Measurements from ENCODE around the gene TCERG1L. TPM values are rescaled to one million over a fixed set of nuclear protein-coding genes. Genes with fewer than 3 reads are reported as not detected.

The TCERG1L gene
- total RNA-seq = under 1 TPM in 1 of 4 donors, not detected in 3; 0.12 TPM

GRCh38 chr10:131311661-131312477 lies at the start of gene TCERG1L:
TCERG1L (minus strand) TSS chr10:131311721; CDS start chr10:131311635, 86 bp downstream.
- no peak for TF ChIP-seq EP300 (IDR thresholded peaks at IDR 0.05)
- no peak for TF ChIP-seq CTCF (IDR thresholded peaks at IDR 0.05)
- no peak for TF ChIP-seq POLR2AphosphoS5 (IDR thresholded peaks at IDR 0.05)
- no peak for TF ChIP-seq POLR2A (IDR thresholded peaks at IDR 0.05)
- H3K36me3 ChIP-seq = no peaks in the 10 kb centered on the region
- no peak for ATAC-seq
- peaks cover 0 to 24% (median 4%) of the 10 kb centered on the region in 3 donors for H3K4me1 ChIP-seq
- no CpG with 5 or more reads among the region's 104 CpGs for WGBS, 2 donors (ENCODE audit: low coverage in 1 of 2)
- H3K9me3 ChIP-seq = peaks cover 0 to 5% (median 0%) of the 10 kb centered on the region in 3 donors
- H3K4me3 ChIP-seq = peak within 1 kb of the TSS in 1 of 2 donors; percentile 39
- H3K27me3 ChIP-seq = peaks cover 95% of the 10 kb centered on the region
- no peak within 1 kb of the TSS for H3K27ac ChIP-seq

- WGBS, 2 donors (ENCODE audit: low coverage in 1 of 2) = 30 to 55% methylated on average over 4 to 10 of the region's 13 CpGs
- ATAC-seq = no peak
- no peak for TF ChIP-seq CTCF (IDR thresholded peaks at IDR 0.05)
- Histone ChIP-seq H3K36me3 (no peaks in the 10 kb centered on the region), H3K27me3 (peaks cover 31% of the 10 kb centered on the region), H3K4me1 (peaks cover 0 to 6% (median 0%) of the 10 kb centered on the region in 3 donors), H3K27ac (no peak overlapping the region), H3K9me3 (peaks cover 0 to 8% (median 0%) of the 10 kb centered on the region in 3 donors), H3K4me3 (no peak overlapping the region)
Observed at GRCh38 chr10:131358741-131359442, 47.4 kb upstream of the TCERG1L start.

GRCh38 chr10:131356442-131356841 lies 44.9 kb upstream of the TCERG1L start:
- Histone ChIP-seq H3K4me1 (no peaks in the 10 kb centered on the region), H3K9me3 (peaks cover 0 to 8% (median 0%) of the 10 kb centered on the region in 3 donors), H3K27ac (no peak overlapping the region), H3K36me3 (no peaks in the 10 kb centered on the region), H3K4me3 (no peak overlapping the region), H3K27me3 (peaks cover 37% of the 10 kb centered on the region)
- WGBS, 2 donors (ENCODE audit: low coverage in 1 of 2) = 77% methylated on average over 7 of the region's 7 CpGs
- no peak for ATAC-seq
- TF ChIP-seq POLR2AphosphoS5 (IDR thresholded peaks at IDR 0.05) (no peak), POLR2A (IDR thresholded peaks at IDR 0.05) (no peak), EP300 (IDR thresholded peaks at IDR 0.05) (no peak), CTCF (IDR thresholded peaks at IDR 0.05) (no peak)

GRCh38 chr10:131355881-131356280 lies 44.4 kb upstream of the TCERG1L start:
- Histone ChIP-seq H3K27ac (no peak overlapping the region), H3K4me1 (no peaks in the 10 kb centered on the region), H3K9me3 (peaks cover 0 to 8% (median 0%) of the 10 kb centered on the region in 3 donors), H3K36me3 (no peaks in the 10 kb centered on the region), H3K4me3 (no peak overlapping the region), H3K27me3 (peaks cover 42% of the 10 kb centered on the region)
- TF ChIP-seq EP300 (IDR thresholded peaks at IDR 0.05) (no peak), POLR2A (IDR thresholded peaks at IDR 0.05) (no peak), POLR2AphosphoS5 (IDR thresholded peaks at IDR 0.05) (no peak), CTCF (IDR thresholded peaks at IDR 0.05) (no peak)
- no peak for ATAC-seq
- WGBS, 2 donors (ENCODE audit: low coverage in 1 of 2) = 73 to 83% methylated on average over 2 of the region's 4 CpGs

Measured in gastroesophageal sphincter (tissue), 4 donors.